HG03108 (cell line): ENCODE measurements around the gene AP5Z1.
"Not testable (repeated sequence)": the region's sequence is repeated elsewhere in the genome, so short reads cannot be mapped to it uniquely, and the experiment has no call there.

Source experiments
- ATAC-seq: cut with Tn5 transposase; IDR thresholded peaks from one replicate; pipeline ENCODE4 v1.9.1; 2021; ENCODE audit warnings: moderate library complexity; ENCODE audit not compliant: unreplicated experiment

AP5Z1 gene

DNA sequence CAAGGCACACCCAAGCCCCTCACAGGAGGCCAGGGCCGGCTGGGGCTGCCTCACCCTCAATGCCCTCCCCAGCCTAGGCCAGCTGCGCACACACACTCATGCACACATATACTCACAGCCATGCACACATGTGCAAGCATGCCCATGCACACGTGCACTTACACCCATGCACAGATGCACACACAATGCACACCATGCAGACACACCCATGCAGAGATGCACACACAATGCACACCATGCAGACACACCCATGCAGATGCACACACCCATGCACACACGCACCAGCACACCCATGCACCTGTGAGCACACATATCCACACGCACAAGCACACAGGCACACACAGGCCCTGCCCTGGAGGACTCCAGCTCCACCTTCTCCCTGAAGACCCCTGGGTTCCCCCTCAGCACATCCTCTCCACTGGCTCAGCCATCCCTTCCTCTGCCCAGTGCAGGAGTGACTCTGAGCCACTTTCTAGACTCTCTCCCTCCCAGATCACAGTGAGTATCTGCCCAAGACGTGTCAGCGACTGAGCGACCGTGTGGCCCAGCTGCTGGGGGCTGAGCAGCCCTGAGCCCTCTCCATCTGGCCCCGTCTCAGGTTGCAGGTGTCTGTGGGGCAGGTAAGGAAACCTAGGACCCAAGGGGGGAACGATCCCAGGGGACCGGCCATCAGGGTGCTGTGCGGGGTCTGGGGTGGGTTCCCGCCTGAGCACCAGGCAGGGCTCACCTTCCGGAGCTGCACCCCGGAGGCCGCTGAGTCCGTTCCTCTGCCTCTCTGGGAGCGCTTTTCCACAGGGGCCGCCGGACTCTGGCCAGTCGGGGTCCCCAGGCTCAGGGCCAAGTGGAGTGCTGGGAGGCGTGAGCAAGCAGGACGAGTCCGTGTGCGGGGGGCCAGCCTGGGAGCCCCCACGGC lies 25.8 kb downstream of the AP5Z1 start:
- no peak for ATAC-seq

DNA sequence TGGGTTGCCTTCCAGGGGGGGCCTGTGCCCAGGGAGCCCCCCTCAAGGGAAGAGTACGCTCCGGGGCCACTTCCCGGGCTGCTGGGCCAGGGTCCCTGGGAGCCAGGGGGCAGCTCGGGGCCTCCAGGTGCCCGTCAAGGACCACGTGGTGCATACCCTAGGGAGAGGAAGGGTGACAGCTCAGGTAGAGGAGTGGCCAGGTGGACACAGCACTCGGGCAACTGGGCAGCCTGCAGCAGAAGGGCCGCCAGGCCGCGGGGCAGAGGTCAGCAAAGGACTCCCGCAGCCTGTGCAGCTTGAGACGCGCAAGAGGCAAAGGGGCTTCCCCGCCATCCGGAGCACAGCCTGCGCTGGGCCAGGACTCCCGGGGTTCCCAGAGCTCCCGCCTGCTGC lies 26.4 kb downstream of the AP5Z1 start:
- no peak for ATAC-seq

DNA sequence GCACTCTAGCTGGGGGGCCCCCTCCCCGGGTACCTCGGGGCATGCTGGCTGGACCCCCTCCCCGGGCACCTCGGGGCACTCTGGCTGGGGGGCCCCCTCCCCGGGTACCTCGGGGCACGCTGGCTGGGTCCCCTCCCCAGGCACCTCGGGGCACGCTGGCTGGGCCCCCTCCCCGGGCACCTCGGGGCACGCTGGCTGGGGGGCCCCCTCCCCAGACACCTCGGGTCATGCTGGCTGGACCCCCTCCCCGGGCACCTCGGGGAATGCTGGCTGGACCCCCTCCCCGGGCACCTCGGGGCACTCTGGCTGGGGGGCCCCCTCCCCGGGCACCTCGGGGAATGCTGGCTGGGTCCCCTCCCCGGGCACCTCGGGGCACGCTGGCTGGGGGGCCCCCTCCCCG lies 27.2 kb downstream of the AP5Z1 start:
- ATAC-seq, result not testable (repeated sequence)

DNA sequence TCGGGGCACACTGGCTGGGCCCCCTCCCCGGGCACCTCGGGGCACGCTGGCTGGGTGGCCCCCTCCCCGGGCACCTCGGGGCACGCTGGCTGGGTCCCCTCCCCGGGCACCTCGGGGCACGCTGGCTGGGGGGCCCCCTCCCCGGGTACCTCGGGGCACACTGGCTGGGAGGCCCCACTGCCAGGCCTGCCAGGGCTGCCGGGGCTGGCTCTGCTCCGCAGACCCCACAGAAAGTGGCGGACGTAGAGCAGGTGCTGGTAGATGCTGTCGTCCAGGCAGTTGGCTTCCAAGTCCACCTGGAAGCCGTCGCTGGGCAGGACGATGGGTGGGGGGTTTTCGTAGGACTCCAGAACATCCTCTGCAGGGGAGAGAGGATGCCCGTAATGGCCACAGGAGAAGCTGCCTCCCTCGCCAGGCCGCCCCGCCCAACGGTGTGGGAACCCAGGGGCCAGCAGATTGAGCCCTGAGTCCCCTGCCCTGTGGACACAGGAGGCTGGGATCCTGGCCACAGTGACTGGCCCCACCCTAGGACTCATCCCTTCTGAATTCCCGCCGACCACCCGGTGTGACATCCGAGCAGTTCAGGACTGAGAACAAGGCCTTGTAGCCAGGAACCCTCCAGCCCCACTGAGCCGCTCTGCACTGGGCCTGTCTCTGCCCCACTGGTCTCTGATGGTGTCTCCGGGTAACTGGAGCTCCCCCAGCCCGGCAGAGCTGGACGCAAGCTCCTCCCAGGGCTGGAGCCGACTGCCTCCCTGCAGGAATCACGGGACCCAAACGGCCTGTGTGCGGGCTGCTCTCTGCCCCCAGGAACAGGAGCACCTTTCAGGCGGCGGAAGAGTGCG lies 28.2 kb downstream of the AP5Z1 start:
- ATAC-seq, result no peak

DNA sequence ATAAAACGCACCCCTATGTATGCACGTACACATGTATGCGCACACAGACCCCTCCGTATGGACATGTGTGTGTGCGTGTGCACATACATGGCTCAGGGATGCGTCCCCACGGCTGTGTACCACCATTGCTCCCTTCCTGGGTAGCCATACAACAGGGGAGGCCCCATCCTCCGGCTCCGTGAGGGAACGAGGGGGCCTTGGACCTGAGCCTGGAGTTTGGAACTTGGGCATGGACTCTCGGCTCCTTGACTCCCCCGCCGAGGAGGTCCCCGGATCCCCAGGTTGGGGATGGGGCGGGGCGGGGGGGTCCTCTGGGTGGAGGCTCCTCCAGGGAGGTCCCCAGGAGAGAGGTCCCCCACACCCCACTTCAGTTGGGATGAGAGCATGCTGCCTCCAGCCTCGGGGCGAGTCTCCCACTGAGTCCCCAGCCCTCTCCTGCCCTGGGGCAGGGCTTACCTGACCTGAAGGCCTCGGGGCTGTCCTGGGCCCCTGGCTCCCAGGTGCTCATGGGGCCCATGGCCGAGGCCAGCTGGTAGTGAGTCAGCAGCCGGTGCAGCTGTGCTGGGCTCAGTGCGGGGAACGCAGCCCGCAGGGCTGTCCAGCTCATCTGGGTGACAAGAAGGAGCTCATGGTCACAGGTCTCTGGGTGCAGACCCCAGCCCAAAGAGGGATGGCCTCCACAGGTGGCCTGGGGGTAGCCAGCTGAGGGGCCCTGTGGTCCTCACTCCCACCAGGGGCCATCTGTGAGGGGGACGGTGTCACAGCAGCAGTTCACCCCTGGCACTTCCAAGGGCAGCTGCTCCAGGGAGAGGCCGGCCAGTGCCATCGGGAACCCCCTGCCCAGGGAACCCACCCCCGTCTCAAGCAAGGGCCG lies 29.9 kb downstream of the AP5Z1 start:
- ATAC-seq, result no peak

DNA sequence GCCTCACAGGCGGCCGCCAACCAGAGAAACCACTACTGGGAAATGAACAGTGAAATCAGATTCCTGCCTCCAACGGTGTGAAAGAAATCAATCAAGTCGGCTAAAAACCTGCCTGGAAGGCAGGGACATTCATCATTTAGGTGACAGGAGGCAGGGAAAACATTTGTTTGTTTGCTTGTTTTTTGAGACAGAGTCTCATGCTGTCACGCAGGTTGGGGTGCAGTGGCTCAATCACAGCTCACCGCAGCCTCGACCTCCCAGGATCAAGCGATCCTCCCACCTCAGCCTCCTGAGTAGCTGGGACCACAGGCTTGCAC lies 30.5 kb downstream of the AP5Z1 start:
- no peak for ATAC-seq

DNA sequence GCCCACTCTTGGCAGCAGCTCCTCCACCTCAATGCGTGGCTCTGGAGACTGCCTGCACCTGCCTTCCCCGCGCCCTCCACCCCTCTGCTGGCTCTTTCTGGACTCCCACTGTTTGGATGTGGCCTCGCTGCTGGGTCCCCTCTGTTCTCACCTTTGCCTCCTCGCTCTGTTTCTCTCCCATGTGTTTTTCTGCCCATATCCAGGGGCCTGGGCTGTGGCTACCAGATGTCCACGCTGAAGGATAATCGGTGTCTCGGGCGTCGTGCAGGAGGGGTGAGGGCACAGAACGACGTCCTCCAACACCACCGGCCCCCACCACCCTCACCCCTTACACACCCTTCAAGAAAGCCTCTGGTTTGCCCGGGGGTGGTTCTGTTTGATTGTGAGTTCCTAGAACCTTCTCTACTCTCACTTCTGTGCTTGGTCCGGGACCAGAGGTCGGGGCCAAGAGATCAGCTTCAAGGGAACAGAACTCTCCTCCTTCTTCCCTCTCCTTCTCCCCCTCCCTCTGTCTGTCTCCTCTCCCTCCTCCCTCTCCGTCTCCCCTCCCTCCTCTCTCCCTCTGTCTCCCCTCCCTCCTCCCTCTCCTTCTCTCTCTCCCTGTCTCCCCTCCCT lies 31.7 kb downstream of the AP5Z1 start:
- ATAC-seq, result no peak

DNA sequence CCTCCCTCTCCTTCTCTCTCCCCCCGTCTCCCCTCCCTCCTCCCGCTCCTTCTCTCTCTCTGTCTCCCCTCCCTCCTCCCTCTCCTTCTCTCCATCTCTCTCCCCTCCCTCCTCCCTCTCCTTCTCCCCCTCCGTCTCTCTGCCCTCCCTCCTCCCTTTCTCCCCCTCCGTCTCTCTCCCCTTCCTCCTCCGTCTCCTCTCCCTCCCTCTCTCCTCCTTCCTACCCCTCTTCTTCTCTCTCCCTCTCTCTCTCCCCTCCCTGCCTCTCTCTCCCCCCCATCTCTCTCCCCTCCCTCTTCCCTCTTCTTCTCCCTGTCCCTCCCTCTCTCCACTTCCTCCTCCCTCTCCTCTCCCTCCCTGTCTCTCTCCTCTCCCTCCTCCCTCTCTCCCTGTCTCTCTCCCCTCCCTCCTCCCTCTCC lies 32.2 kb downstream of the AP5Z1 start:
- no peak for ATAC-seq

DNA sequence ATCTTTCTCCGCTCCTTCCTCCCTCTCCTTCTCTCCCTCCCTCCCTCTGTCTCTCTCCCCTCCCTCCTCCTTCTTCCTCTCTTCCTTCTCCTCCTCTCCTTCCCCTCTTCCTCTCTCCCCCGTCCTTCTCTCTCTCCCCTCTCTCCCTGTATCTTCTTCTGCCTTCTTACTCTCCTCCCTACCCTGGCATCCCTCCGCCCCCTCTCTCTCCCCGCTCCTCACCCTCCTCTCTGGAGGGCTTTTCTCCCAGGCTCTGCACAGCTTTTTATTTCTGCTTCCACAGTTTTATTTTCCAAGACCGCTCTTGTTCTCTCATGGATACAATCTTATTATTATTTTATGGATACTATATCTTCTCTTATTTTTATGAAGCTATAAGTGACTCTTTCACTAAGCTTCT lies 32.6 kb downstream of the AP5Z1 start:
- ATAC-seq, result no peak

DNA sequence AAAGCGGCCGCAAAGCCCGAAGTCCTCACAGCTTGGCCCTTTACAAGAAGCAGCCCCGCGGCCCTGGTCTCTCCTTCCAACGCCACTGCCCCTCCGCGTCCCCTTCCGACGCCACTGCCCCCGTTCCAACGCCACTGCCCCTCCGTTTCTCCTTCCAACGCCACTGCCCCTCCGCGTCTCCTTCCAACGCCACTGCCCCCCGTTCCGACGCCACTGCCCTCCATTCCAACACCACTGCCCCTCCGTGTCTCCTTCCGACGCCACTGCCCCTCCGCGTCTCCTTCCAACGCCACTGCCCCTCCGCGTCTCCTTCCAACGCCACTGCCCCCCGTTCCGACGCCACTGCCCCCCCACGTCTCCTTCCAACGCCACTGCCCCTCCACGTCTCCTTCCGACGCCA lies 33.1 kb downstream of the AP5Z1 start:
- no peak for ATAC-seq

DNA sequence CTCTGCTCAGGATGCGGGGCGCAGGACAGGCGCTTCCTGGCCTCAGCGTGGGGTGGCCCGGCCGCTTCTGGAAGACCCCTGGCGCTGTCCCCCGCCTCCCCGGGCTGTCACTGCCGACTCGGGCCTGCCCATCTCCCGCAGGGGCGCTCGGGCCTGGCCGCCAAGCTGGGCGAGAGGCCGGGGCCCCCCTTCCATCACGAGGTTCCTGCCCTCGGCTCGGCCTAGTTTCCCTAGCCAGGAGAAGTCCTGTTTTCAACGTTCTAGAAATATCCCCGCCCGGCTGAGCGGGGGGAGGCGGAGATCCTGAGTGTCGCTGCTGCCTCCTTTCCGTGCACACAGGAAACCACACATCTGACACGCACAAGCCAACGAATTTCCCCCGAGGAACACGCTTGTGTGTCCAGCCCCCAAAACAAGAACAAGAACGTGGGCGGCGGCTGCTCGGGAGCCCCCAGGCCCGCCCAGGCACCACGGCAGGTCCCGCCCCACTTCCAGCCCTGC lies 33.7 kb downstream of the AP5Z1 start:
- ATAC-seq, result no peak

DNA sequence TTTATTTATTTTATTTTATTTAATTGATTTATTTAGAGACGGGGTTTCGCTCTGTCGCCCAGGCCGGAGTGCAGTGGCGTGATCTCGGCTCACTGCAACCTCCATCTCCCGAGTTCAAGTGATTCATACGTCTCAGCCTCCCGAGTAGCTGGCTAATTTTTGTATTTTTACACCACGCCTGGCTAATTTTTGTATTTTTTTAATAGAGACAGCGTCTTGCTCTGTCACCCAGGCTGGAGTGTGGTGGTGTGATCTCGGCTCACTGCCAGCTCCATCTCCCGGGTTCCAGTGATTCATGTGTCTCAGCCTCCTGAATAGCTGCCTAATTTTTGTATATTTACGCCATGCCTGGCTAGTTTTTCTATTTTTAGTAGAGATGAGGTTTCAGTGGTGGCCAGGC lies 34.2 kb downstream of the AP5Z1 start:
- ATAC-seq, result no peak

DNA sequence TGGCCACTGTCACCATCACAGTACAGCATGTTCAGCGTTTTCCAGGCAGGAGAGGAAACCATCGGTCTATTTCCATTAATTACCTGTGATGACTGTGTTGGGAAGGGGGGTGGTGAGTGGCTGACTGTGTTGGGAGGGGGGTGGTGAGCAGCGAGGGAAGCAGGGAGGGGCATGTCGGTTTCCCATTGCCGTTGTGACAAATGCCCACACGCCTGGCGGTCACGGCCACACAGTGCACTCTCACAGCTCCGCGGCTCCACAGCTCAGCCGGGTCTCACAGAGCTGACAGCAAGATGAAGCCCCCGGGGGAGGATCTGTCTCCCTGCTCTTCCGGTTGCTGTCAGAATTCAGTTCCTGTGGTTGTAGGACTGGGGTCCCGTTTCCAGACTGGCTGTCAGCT lies 39.0 kb downstream of the AP5Z1 start:
- no peak for ATAC-seq

DNA sequence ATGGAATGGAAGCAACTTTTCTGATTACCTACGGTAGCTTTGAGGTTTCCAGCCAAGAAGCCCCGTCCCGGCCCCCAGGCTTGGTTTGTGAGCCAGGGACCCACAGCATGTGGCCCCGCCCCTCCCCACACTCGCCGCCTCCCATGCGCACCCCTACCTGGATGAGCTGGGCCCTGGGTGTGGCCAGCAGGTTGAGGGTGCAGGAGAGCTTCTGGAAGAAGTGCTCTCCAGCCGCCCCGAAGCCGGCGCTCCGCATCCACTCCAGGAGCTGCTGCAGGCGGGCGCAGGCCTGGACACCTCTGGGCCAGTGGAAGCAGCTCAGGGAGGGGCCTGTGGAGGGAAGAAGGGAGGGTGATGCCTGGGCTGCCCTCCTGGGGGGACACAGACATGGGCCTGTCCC lies 39.7 kb downstream of the AP5Z1 start:
- ATAC-seq, result no peak

DNA sequence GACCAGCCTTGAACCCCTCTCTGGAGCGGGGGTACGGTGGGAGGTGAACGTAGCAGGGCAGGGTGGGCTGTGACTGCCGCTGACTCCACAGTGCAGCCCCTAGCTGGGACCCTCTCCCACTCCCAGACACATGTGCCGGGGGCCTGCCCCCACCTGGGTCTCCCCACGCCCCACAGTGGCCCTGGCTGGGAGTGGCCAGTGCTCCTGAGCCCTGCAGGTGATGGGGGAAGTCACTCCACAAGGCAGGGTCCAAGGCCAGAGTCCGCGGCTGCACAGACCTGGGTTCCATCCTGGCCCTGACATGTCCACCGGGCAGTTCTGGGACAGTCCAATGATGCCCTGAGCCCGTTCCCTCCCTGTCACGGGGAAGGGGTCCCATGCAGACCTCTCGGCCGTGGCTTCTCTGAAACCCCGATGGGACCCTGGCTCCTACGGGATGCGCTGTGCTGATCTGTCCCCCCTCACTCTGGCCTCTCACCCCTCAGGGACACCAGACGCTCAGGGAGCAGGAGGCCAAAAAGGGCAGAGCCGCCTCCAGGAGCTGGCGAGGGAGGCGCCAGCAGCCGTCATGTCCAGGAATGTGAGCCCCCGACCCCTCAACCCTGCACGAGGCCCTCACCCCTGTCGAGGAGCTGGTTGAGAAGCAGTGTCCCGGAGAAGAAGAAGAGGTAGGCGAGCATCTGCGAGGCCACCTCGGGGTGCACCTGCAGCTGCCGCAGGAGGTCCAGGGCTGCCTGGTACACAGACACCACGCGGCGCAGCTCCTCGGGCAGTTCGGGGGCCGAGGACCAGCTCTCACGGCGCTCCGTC lies 40.4 kb downstream of the AP5Z1 start:
- ATAC-seq, result no peak

DNA sequence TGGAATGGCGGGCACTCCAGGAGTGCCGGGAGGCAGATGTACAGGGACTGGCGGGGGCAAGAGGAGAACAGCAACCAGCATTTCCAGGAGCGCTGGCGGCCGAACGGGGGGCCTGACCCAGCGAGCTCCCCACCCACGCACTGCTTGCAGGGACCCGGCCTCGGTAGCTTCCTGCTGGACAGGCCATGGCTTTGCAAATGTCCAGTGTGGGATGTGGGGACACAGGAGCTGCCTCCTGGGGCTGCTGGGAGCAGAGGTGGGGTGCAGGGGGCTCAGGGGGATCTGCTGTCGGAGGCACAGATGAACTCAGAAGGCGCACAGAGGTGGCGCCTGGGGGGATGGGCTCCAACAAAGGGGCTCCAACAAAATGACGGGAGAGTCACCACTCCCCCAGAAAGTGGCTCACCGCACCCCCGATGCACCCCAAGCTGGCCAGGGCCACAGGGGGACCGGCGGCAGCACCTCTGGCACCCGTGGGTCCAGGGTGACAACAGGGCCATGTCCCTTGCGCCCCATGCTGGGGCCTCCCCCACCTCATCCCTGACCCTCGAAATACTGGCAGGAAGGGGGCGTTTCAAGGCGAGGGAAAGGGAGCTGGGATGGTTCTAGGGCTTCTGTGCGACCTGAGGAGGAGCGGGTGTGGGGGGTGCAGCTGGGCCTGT lies 41.1 kb downstream of the AP5Z1 start:
- no peak for ATAC-seq

DNA sequence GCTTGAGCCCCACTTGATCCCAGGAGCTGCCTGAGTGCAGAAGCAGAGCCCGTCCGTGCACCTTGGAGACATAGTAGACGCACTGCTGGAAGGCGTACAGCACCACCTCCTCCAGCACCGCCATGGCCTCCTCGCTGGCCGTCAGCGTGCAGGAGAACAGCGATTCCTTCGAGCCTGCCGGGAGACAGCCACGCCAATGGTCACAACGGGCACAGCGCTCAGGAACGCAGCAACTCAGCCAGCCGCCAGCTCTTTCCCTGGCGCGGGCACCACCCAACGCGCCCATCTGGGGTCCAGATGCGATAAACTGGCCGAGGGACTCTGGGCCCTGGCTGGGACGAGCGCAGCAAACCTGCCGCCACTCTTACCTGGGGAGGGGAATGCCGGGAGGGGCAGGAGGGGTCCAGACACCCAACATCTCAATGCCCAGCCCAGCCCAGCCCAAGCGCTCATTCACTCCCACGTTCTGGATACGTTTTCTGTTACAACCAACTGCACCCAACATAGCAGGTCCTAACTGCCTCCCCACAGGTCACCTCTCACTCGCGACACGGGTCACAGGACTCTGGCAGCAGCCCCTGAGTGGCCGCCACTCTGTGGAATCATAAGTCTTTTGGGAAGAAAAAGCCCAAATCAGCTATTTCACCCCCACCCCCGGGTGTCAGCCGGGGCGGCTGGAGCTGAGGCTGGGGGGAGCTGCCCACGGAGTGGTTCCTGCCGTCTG lies 41.9 kb downstream of the AP5Z1 start:
- no peak for ATAC-seq

DNA sequence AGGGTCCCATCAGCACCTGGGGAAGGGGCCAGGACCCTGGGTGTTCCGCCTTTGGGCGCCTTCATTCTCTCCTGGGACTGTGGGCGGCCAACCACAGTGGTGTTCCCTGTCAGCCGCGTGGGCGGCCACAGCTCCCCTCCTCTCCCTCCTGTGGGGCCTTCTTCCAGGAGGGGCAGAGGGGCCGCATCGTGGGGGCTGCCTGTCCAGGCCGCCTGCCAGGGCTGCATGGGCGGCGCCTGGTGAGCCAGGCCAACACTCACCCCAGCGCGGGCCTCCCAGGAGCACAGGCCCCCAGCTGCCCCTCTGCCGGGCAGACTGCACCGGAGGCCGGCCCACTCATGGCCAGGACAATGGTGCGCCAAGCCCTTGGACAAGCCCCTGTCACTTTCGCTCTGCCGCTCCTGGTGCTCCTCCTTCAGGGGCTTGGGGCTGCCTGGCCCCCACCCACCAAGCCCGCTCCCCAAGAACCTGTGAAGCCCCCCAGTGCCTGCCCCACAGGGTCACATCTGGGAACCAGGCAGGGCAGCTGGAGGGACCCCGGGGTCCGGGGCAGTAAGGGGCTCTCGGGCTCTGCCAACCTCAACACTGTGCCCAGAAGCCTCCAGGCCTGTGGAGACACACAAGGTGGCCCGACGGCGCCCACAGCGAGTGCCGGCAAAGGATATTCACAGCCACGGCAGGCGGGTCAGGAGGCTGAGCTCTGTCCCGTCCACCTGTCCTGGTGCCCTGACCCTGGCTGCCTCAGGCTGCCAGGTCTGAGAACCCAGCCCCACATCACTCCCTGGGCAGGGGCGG lies 42.8 kb downstream of the AP5Z1 start:
- no peak for ATAC-seq
